ENCODE results near the gene MMAB. TPM values are rescaled to one million over a fixed set of nuclear protein-coding genes. Genes with fewer than 3 reads are reported as not detected.

Gene MMAB
- total RNA-seq, 1 donor: 34.4 TPM

- Histone ChIP-seq H3K27ac (ENCODE audit: low read depth, low read length) (no peak overlapping the region), H3K4me3 (ENCODE audit: insufficient read depth, low read length) (no peak overlapping the region), H3K9me3 (ENCODE audit: low read depth, low read length) (no peaks in the 10 kb centered on the region), H3K36me3 (ENCODE audit: insufficient read depth, low read length) (peaks cover 2% of the 10 kb centered on the region), H2AFZ (ENCODE audit: low read length) (no peak overlapping the region), H3K27me3 (ENCODE audit: insufficient read depth, low read length) (no peaks in the 10 kb centered on the region), H3K4me2 (ENCODE audit: insufficient read depth, low read length) (no peak overlapping the region), H3K79me2 (ENCODE audit: insufficient read depth, low read length) (no peaks in the 10 kb centered on the region), H3K4me1 (ENCODE audit: insufficient read depth, low read length) (no peaks in the 10 kb centered on the region), H4K20me1 (ENCODE audit: insufficient read depth, low read length) (no peaks in the 10 kb centered on the region)
- TF ChIP-seq CTCF (IDR thresholded peaks at IDR 0.05; ENCODE audit: extremely low read depth, low read depth, low read length): no peak
- peak; percentile 43 for DNase-seq (ENCODE audit: insufficient read length, low spot score, missing footprints)
These were observed 16.5 kb upstream of the MMAB start for GRCh38 chr12:109589691-109590245.

GRCh38 chr12:109589240-109589590, 15.9 kb upstream of the MMAB start:
- no peak overlapping the region for H3K4me3 ChIP-seq (ENCODE audit: insufficient read depth, low read length)
- H3K27me3 ChIP-seq (ENCODE audit: insufficient read depth, low read length): no peaks in the 10 kb centered on the region
- DNase-seq (ENCODE audit: insufficient read length, low spot score, missing footprints): peak; percentile 46
- H3K27ac ChIP-seq (ENCODE audit: low read depth, low read length): no peak overlapping the region
- no peaks in the 10 kb centered on the region for H3K9me3 ChIP-seq (ENCODE audit: low read depth, low read length)
- H2AFZ ChIP-seq (ENCODE audit: low read length): no peak overlapping the region
- no peaks in the 10 kb centered on the region for H4K20me1 ChIP-seq (ENCODE audit: insufficient read depth, low read length)
- H3K36me3 ChIP-seq (ENCODE audit: insufficient read depth, low read length): no peaks in the 10 kb centered on the region
- no peaks in the 10 kb centered on the region for H3K4me1 ChIP-seq (ENCODE audit: insufficient read depth, low read length)
- no peak overlapping the region for H3K4me2 ChIP-seq (ENCODE audit: insufficient read depth, low read length)
- no peaks in the 10 kb centered on the region for H3K79me2 ChIP-seq (ENCODE audit: insufficient read depth, low read length)
- no peak for TF ChIP-seq CTCF (IDR thresholded peaks at IDR 0.05; ENCODE audit: extremely low read depth, low read depth, low read length)

GRCh38 chr12:109588461-109589239, 15.3 kb upstream of the MMAB start:
- DNase-seq (ENCODE audit: insufficient read length, low spot score, missing footprints): peak; percentile 44
- no peak overlapping the region for H3K4me2 ChIP-seq (ENCODE audit: insufficient read depth, low read length)

More at GRCh38 chr12:109588461-109589239, 15.3 kb upstream of the MMAB start:
- H3K36me3 ChIP-seq (ENCODE audit: insufficient read depth, low read length): peaks cover 3% of the 10 kb centered on the region
- no peak for TF ChIP-seq CTCF (IDR thresholded peaks at IDR 0.05; ENCODE audit: extremely low read depth, low read depth, low read length)
- no peak overlapping the region for H3K4me3 ChIP-seq (ENCODE audit: insufficient read depth, low read length)
- H3K27me3 ChIP-seq (ENCODE audit: insufficient read depth, low read length): no peaks in the 10 kb centered on the region
- H4K20me1 ChIP-seq (ENCODE audit: insufficient read depth, low read length): no peaks in the 10 kb centered on the region
- H3K27ac ChIP-seq (ENCODE audit: low read depth, low read length): no peak overlapping the region
- H3K9me3 ChIP-seq (ENCODE audit: low read depth, low read length): no peaks in the 10 kb centered on the region
- no peaks in the 10 kb centered on the region for H3K4me1 ChIP-seq (ENCODE audit: insufficient read depth, low read length)
- H3K79me2 ChIP-seq (ENCODE audit: insufficient read depth, low read length): no peaks in the 10 kb centered on the region
- H2AFZ ChIP-seq (ENCODE audit: low read length): no peak overlapping the region
